Small intestine (tissue), 7 donors: ENCODE measurements around the gene PTPRG. TPM values are rescaled to one million over a fixed set of nuclear protein-coding genes. Genes with fewer than 3 reads are reported as not detected.

Experiments
- DNase-seq, 2 donors: peaks; one replicate each; pipeline versions ENCODE4 v3.0.0 to v3.0.0-alpha.2; 2013
- FAIRE-seq: peaks from 2 replicates; lab custom pipeline; 2012; peaks lifted over from hg19 to GRCh38; lab: Jason Lieb, UNC
- H3K27ac ChIP-seq, 3 donors: one replicate each; pipeline ENCODE4 v1.5.1; 2013; ENCODE audit warnings: low read length in 2 of 3, mild to moderate bottlenecking in 2 of 3, control low read depth in 1 of 3, inconsistent platforms in 1 of 3, low read depth in 1 of 3, moderate library complexity in 1 of 3
- H3K27me3 ChIP-seq, 3 donors: one replicate each; pipeline ENCODE4 v1.6.1; 2013; ENCODE audit warnings: low read length in 3 of 3, inconsistent platforms in 1 of 3; ENCODE audit not compliant: control insufficient read depth in 3 of 3, insufficient read depth in 3 of 3
- H3K36me3 ChIP-seq, 3 donors: one replicate each; pipeline ENCODE4 v1.6.1; 2013; ENCODE audit warnings: low read length in 3 of 3, inconsistent platforms in 1 of 3, low read depth in 1 of 3, mild to moderate bottlenecking in 1 of 3, moderate library complexity in 1 of 3; ENCODE audit not compliant: control insufficient read depth in 3 of 3, insufficient read depth in 2 of 3
- H3K4me1 ChIP-seq, 3 donors: one replicate each; pipeline ENCODE4 v1.6.1; 2013; ENCODE audit warnings: low read length in 2 of 3, inconsistent platforms in 1 of 3, low read depth in 1 of 3, mild to moderate bottlenecking in 1 of 3, moderate library complexity in 1 of 3; ENCODE audit not compliant: control insufficient read depth in 3 of 3, insufficient read depth in 2 of 3
- H3K4me3 ChIP-seq, 3 donors: one replicate each; pipeline ENCODE4 v1.5.1; 2013; ENCODE audit warnings: low read length in 3 of 3, control low read depth in 1 of 3, inconsistent platforms in 1 of 3, low read depth in 1 of 3, mild to moderate bottlenecking in 1 of 3, moderate library complexity in 1 of 3
- H3K9me3 ChIP-seq, 2 donors: one replicate each; pipeline ENCODE4 v1.6.1; 2013; ENCODE audit warnings: low read depth in 1 of 2, low read length in 1 of 2; ENCODE audit not compliant: control insufficient read depth in 2 of 2, insufficient read depth in 1 of 2
- WGBS, 3 donors: extraction: QIAGEN DNeasy Blood & Tissue Kit; methylation state at CpG; one replicate each; pipeline ENCODE4 v1.1.7; 2013; 5-methylcytosine and 5-hydroxymethylcytosine counted together
- polyA plus RNA-seq, 4 donors: library from polyadenylated mRNA; stranded (reverse) in 3 of 4; unstranded in 1 of 4; fragments of 200-250 nt in 3 of 4; fragments of 120-200 nt in 1 of 4; gene quantifications; one replicate each; pipeline versions ENCODE4 v1.2.1 to v1.2.3, GENCODE V29; 2013
- donor health status: healthy with polysubstance abuse.
- donor health status: control.
- donor health status: control.
- donor health status: Bipolar disorder and iron deficiency.
- donor health status: healthy.

The PTPRG gene
- polyA plus RNA-seq, 4 donors = 0.81 to 18.3 (median 5.6) TPM

GRCh38 chr3:61620073-61620472 is 58.7 kb downstream of the PTPRG start:
- DNase-seq (no peak), FAIRE-seq (no peak)
- Histone ChIP-seq H3K27me3 (no peaks in the 10 kb centered on the region), H3K9me3 (no peaks in the 10 kb centered on the region), H3K27ac (no peak overlapping the region), H3K4me1 (no peaks in the 10 kb centered on the region), H3K36me3 (no peaks in the 10 kb centered on the region), H3K4me3 (no peak overlapping the region)
- 77 to 95% (median 80%) methylated on average over 5 of the region's 5 CpGs for WGBS, 3 donors

- Histone ChIP-seq H3K9me3 (no peaks in the 10 kb centered on the region), H3K36me3 (no peaks in the 10 kb centered on the region), H3K27ac (no peak overlapping the region), H3K4me3 (no peak overlapping the region), H3K27me3 (no peaks in the 10 kb centered on the region), H3K4me1 (peaks cover 0 to 2% (median 0%) of the 10 kb centered on the region in 3 donors)
- FAIRE-seq (no peak), DNase-seq (no peak)
- 93 to 96% (median 95%) methylated on average over 2 of the region's 2 CpGs for WGBS, 3 donors
These were observed 62.9 kb downstream of the PTPRG start for GRCh38 chr3:61624300-61624699.

GRCh38 chr3:61625429-61625828 is 64.1 kb downstream of the PTPRG start:
- Histone ChIP-seq H3K9me3 (no peaks in the 10 kb centered on the region), H3K27me3 (no peaks in the 10 kb centered on the region), H3K36me3 (no peaks in the 10 kb centered on the region), H3K4me3 (no peak overlapping the region), H3K27ac (no peak overlapping the region), H3K4me1 (peaks cover 0 to 2% (median 0%) of the 10 kb centered on the region in 3 donors)
- FAIRE-seq (no peak), DNase-seq (no peak)
- WGBS, 3 donors = 90 to 96% (median 95%) methylated on average over 7 of the region's 7 CpGs

GRCh38 chr3:61626484-61626883 is 65.1 kb downstream of the PTPRG start:
- FAIRE-seq = no peak

GRCh38 chr3:61627768-61628185 is 66.4 kb downstream of the PTPRG start:
- DNase-seq (peak; percentile 52 to 58), FAIRE-seq (no peak)
- no peaks in the 10 kb centered on the region for H3K36me3 ChIP-seq
- WGBS, 3 donors = 53 to 56% (median 53%) methylated on average over 2 of the region's 2 CpGs
- no peaks in the 10 kb centered on the region for H3K27me3 ChIP-seq
- H3K9me3 ChIP-seq = no peaks in the 10 kb centered on the region
- H3K4me1 ChIP-seq = peaks cover 0 to 2% (median 0%) of the 10 kb centered on the region in 3 donors
- no peak overlapping the region for H3K4me3 ChIP-seq
- H3K27ac ChIP-seq = no peak overlapping the region

More at GRCh38 chr3:61626484-61626883, 65.1 kb downstream of the PTPRG start:
- H3K27ac ChIP-seq = no peak overlapping the region
- no peaks in the 10 kb centered on the region for H3K36me3 ChIP-seq
- no peaks in the 10 kb centered on the region for H3K9me3 ChIP-seq
- no peak overlapping the region for H3K4me3 ChIP-seq
- H3K27me3 ChIP-seq = no peaks in the 10 kb centered on the region
- H3K4me1 ChIP-seq = peaks cover 0 to 2% (median 0%) of the 10 kb centered on the region in 3 donors
- 89 to 95% (median 92%) methylated on average over 6 of the region's 6 CpGs for WGBS, 3 donors
- DNase-seq = no peak

- no peaks in the 10 kb centered on the region for H3K36me3 ChIP-seq
- H3K27ac ChIP-seq = no peak overlapping the region
- peaks cover 0 to 2% (median 0%) of the 10 kb centered on the region in 3 donors for H3K4me1 ChIP-seq
- 82 to 86% (median 85%) methylated on average over 3 of the region's 3 CpGs for WGBS, 3 donors
- no peak overlapping the region for H3K4me3 ChIP-seq
- H3K9me3 ChIP-seq = no peaks in the 10 kb centered on the region
- no peak for DNase-seq
- no peak for FAIRE-seq
- no peaks in the 10 kb centered on the region for H3K27me3 ChIP-seq
These were observed 67.3 kb downstream of the PTPRG start for GRCh38 chr3:61628636-61629035.

- Histone ChIP-seq H3K27ac (no peak overlapping the region), H3K9me3 (no peaks in the 10 kb centered on the region), H3K4me1 (peaks cover 0 to 2% (median 0%) of the 10 kb centered on the region in 3 donors), H3K36me3 (no peaks in the 10 kb centered on the region), H3K27me3 (no peaks in the 10 kb centered on the region), H3K4me3 (no peak overlapping the region)
- no peak for DNase-seq
- FAIRE-seq = no peak
- 90 to 95% (median 90%) methylated on average over 4 of the region's 4 CpGs for WGBS, 3 donors
These were observed 68.1 kb downstream of the PTPRG start for GRCh38 chr3:61629442-61629841.

- DNase-seq (no peak), FAIRE-seq (no peak)
- H3K4me3 ChIP-seq = no peak overlapping the region
- no peaks in the 10 kb centered on the region for H3K36me3 ChIP-seq
- no peaks in the 10 kb centered on the region for H3K9me3 ChIP-seq
- 67 to 71% (median 70%) methylated on average over 2 of the region's 2 CpGs for WGBS, 3 donors
- no peaks in the 10 kb centered on the region for H3K27me3 ChIP-seq
- H3K27ac ChIP-seq = no peak overlapping the region
- peaks cover 0 to 2% (median 0%) of the 10 kb centered on the region in 3 donors for H3K4me1 ChIP-seq
These were observed 69.9 kb downstream of the PTPRG start for GRCh38 chr3:61631108-61631769.
